ENCODE measurements around the gene RLN2.
"Not testable (repeated sequence)": the region's sequence is repeated elsewhere in the genome, so short reads cannot be mapped to it uniquely, and the experiment has no call there.

RLN2 gene

GRCh38 chr9:5326187-5326586, 21.7 kb upstream of the RLN2 start:
- no peak overlapping the region for H3K4me3 ChIP-seq (replicated peaks; ENCODE audit: low read depth, low read length)
- no peak for DNase-seq (ENCODE audit: low read depth)
- TF ChIP-seq, protein P1, sequence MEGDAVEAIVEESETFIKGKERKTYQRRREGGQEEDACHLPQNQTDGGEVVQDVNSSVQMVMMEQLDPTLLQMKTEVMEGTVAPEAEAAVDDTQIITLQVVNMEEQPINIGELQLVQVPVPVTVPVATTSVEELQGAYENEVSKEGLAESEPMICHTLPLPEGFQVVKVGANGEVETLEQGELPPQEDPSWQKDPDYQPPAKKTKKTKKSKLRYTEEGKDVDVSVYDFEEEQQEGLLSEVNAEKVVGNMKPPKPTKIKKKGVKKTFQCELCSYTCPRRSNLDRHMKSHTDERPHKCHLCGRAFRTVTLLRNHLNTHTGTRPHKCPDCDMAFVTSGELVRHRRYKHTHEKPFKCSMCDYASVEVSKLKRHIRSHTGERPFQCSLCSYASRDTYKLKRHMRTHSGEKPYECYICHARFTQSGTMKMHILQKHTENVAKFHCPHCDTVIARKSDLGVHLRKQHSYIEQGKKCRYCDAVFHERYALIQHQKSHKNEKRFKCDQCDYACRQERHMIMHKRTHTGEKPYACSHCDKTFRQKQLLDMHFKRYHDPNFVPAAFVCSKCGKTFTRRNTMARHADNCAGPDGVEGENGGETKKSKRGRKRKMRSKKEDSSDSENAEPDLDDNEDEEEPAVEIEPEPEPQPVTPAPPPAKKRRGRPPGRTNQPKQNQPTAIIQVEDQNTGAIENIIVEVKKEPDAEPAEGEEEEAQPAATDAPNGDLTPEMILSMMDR (IDR thresholded peaks at IDR 0.05; ENCODE audit: low read length, missing control alignments): no peak

- DNase-seq (ENCODE audit: low read depth); H3K4me3 ChIP-seq (replicated peaks; ENCODE audit: low read depth, low read length): not testable (repeated sequence)
These were observed 17.1 kb upstream of the RLN2 start for GRCh38 chr9:5321601-5322000.

DNA sequence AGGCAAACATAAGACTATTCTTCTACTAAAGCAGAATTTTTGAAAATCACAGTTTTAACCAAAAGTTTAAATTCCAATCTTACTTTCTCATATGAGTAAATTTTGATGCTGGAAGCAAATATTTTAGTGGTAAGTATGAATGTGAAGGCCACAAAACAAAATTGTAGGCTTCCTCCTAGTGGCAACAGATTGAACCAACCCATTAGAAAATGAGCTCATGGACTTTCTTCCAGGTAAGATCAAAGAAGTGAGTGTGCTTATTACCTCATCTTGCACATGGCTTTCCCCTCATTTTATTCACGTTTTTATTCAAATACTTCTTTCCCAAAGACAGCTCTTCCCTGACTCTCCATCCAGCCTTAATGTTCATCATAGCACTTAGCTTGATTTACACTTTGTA, 16.5 kb upstream of the RLN2 start:
- TF ChIP-seq, protein P1 (IDR thresholded peaks at IDR 0.05; ENCODE audit: low read length, missing control alignments): peak; percentile 11
- no peak overlapping the region for H3K4me3 ChIP-seq (replicated peaks; ENCODE audit: low read depth, low read length)
- peak; percentile 1 for DNase-seq (ENCODE audit: low read depth)

- H3K4me3 ChIP-seq (replicated peaks; ENCODE audit: low read depth, low read length); DNase-seq (ENCODE audit: low read depth): not testable (repeated sequence)
These were observed 11.9 kb upstream of the RLN2 start for GRCh38 chr9:5316406-5316805.

DNA sequence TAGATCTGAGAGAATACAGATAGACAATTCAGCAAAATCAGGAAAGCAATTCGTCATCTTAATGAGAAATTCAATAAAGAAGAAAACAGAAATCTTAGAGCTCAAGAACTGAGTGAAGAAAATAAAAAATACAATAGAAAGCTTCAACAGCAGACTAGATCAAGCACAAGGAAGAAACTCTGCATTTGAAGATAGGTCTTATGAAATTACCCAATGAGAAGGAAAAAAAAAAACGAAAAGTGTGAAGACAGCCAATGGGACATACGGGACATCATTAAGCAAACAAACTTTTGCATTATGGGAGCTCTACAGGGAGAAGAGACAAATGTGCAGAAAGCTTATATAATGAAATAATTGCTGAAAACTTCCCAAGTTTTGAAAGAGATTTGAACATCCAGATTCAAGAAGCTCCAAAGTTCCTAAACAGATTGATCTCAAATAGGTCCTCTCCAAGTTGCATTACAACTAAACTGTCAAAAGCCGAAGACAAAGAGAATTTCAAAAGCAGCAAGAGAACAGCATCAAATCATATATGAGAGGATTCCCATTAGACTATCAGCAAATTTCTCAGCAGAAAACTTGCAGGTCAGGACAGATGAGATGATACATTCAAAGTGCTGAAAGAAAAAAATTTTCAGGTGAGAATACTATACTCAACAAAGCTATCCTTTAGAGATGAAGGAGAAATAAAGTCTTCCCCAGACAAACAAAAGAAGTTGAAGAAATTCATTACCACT, 10.8 kb upstream of the RLN2 start:
- TF ChIP-seq, protein P1 (IDR thresholded peaks at IDR 0.05; ENCODE audit: low read length, missing control alignments): no peak

GRCh38 chr9:5310851-5311250, 6.3 kb upstream of the RLN2 start:
- TF ChIP-seq, protein P1 (IDR thresholded peaks at IDR 0.05; ENCODE audit: low read length, missing control alignments): no peak
- no peak for DNase-seq (ENCODE audit: low read depth)
- no peak overlapping the region for H3K4me3 ChIP-seq (replicated peaks; ENCODE audit: low read depth, low read length)

More for the DNA sequence above, 10.8 kb upstream of the RLN2 start:
- H3K4me3 ChIP-seq (replicated peaks; ENCODE audit: low read depth, low read length): no peak overlapping the region
- DNase-seq (ENCODE audit: low read depth): no peak

DNA sequence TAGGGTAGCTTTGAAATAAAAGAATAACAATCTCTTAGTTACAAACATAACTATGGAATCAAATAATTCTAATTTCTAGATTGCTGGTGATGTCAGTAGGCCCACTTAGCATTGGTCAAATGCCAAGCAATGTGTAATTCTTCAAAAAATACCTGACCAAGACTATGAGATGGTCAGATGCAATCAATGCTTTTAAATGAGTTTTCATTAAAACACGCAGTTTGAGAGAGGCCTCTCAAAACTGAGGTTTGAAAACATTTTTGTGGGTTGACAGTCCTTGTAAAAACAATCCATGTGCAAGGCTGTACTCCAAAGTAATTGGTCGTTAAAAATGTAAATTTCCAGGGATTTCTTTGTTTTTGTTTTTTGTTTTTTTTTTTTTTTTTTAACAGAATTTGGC, 1.2 kb upstream of the RLN2 start:
- TF ChIP-seq, protein P1 (IDR thresholded peaks at IDR 0.05; ENCODE audit: low read length, missing control alignments): no peak
- DNase-seq (ENCODE audit: low read depth): no peak
- no peak overlapping the region for H3K4me3 ChIP-seq (replicated peaks; ENCODE audit: low read depth, low read length)

DNA sequence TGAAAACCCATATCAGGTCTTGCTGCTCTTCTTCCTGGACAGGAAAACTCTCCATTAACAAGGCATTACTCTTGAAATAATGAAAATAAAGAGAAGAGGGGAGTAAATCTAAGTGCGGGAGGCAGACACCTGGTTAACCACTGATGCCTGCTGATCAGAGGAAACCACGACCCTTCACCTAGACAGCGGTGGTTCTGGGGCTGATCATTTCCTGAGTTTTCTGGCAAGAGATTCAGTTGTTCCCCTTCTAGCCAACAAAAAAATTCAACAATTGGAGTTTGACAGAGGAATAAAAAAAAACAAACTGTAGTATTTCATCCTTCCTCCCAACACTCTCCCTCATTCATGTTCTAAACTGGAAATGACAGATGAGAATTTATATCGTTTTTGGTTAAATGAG, 3.0 kb downstream of the RLN2 start:
- TF ChIP-seq, protein P1 (IDR thresholded peaks at IDR 0.05; ENCODE audit: low read length, missing control alignments): no peak
- no peak overlapping the region for H3K4me3 ChIP-seq (replicated peaks; ENCODE audit: low read depth, low read length)
- DNase-seq (ENCODE audit: low read depth): no peak

Measured in fibroblast of pulmonary artery (primary cell).